T-helper 22 cell (primary cell): ENCODE results near the gene JAG2.

Source experiments
- DNase-seq: peaks from one replicate; pipeline ENCODE4 v3.0.0-alpha.2; 2020; ENCODE audit warnings: low read depth

Gene JAG2

DNA sequence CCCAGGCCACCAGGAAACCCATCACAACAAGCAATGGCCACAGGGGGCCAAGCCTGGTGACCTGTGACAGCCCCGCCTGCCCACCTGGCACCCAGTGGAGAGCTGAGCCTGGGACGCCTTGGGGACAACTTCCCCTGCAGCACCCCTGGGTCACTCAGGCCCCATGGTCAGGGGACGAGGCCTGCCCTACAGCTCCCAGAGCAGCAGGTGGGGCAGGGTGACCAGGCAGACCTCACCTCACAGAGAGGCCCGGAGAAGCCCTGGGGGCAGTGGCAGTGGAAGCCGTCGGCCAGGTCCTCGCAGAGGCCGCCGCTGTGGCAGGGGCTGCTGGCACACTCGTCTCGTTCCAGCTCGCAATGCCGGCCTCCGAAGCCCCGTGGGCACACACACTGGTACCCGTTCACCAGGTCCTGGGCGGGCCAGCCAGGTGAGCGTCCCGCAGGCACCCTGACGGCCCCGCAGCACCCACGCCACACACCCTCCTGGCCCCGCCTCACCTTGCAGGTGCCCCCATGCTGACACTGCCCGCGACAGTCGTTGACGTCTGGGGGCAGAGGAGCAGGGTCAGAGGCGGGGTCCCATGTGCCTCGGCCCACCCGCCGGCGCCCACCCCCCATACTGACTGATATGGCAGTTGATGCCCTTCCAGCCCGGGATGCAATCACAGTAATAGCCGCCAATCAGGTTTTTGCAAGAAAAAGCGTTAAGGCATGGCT, 18.1 kb downstream of the JAG2 start:
- DNase-seq, result no peak

GRCh38 chr14:105150026-105150367, 18.6 kb downstream of the JAG2 start:
- DNase-seq, result no peak

DNA sequence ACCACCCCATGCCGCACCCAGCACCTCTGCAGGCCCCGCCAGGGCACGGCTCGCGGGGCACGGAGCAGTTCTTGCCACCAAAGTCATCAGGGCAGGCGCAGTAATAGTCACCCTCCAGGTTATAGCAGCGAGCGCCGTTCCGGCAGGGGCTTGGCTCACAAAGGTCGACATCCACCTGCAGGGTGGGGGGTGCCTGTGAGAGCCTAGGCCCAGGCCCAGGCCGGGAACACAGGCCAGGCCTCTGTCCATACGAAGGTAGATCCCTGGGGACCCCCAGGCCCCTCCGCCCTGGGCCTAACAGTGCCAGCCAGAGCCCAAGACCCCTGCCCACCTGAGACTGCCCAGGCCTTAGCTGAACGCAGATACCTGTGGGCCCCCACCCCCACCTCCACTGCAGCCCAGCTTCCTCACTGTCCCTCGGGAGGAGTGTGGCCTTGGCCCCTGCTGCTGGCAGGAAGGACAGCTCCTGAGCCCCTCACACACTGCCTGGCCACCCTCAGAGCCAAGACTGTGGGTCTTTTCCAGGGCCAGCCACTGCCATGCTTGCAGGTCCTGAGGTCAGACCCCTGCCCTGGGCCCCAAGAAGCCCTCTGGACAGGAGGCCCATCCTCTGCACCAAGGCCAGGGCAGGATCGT, 19.3 kb downstream of the JAG2 start:
- no peak for DNase-seq

DNA sequence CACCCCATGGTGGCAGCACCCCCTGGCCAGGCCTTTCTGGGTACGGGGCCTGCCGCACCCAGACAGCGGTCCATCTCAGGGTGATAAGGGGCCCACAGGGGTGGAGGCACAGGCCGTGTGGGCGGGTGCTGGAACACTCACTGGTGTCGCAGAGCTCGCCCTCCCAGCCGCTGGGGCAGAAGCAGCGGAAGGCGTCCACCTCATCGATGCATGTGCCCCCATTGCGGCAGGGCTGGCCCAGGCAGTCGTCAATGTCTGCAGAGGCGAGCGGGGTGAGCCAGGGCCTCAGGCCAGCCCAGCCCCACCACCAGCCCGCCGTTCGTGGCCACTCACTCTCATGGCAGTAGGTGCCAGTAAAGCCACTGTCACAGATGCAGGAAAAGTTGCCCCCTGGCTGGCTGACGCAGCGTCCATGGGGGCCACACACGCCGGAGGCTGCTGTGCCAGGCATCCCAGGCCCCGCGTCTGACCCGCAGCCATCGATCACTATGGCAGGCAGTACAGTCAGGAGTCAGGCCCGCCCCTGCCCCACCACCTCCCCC, 19.9 kb downstream of the JAG2 start:
- no peak for DNase-seq

GRCh38 chr14:105147671-105148603, 20.6 kb downstream of the JAG2 start:
- no peak for DNase-seq

- DNase-seq, result no peak
These were observed 21.5 kb downstream of the JAG2 start for GRCh38 chr14:105146976-105147635.

GRCh38 chr14:105146181-105146975, 22.2 kb downstream of the JAG2 start:
- DNase-seq, result no peak

DNA sequence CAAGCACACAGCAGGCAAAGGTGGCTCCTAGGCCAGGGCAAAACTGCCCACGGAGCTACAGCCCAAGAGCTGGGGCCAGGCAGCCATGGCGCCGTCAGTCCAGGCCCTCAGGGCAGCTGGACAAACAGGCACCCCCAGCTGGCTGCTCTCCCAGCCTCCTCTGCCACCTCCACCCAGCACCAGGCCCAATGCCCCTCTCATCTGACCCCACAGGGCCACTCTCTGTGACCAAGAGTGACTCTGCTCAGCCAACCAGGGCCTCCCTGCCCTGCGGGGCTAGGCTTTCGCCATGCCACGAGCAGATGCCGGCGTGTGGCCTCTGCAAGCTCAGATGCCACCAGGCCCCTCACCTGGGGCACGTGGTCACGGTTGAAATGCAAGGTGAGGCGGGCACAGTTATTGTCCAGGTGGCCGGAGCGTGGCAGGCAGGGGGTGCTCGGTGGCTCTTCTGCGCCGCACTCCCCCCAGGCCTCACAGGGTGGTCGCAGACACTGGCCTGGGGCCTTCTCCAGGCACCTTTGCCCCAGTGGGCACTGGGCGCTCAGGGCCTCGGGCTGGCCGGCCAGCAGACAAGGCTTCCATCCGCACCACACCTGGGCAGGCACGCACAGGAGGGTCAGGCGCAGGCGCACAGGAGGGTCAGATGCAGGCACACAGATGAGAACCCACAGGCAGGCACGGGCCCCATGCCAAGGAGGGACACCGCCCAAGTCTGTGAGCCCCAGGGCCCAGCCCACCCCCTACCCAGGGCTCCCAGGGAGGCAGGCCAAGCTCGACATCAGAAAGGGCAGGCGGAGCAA, 23.0 kb downstream of the JAG2 start:
- no peak for DNase-seq

DNA sequence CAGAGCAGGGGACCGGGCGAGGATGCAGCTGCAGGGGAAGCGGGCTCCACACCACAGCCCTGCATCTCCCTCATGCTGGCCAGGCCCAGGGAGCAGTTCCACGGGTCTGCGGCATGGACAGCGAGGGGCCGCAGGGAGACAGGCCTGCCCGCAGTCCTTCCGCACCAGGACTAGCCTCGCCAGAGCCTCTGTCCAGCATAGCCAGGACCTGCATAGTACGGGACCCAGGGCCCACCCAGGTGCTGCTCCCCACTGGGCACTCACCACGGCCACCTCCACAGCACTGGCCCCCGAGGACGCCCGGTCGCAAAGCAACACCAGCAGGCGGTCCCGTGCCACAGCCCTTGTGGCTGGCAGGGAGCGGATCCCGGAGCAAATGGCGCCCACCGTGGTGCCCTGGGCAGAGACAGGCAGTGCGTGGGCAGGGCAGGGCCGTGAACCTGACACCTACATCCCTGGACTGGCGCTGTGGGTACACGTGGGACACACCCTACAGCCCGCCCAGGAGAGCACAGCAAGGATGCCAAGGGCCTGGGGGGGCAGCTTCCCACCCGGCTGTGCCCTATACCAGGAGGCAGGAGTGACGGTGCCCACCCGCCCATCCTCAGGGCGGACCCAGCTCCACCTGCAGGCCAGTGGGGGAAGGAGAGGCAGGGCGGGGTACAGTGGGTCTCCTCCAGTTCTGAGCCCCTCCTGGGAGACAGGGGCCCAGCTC, 23.8 kb downstream of the JAG2 start:
- no peak for DNase-seq

DNA sequence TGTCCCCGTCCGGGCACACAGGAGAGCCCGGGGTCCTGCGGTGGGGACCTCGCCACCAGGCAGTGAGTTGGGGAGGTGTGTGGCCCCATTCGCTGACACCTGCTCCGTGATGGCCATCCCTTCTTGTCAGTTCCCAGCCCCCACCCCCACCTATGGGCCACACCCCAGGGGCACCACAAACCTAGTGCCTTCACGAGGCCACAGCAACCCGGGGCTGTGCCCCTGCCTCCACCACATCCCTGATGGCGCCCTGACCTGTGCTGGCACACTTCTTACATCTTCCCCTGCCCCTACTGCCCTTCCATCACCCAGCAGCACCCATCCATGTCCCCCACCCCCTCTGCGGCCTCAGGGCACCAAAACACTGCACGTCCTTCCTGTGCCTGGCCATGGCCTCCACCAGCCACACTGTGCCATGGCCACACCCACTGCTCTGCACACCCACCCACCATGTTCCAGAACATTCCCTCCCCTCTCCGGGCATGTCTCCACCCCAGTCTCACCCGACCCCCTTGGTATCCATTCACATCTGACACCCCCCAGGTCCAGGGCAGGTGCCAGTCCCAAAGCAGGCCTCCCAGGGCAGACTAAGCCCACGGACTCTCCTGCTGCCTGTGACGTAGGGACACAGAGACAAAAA, 24.4 kb downstream of the JAG2 start:
- no peak for DNase-seq

GRCh38 chr14:105143451-105144025, 25.0 kb downstream of the JAG2 start:
- no peak for DNase-seq

- DNase-seq, result no peak
These were observed 25.7 kb downstream of the JAG2 start for GRCh38 chr14:105142651-105143450.

DNA sequence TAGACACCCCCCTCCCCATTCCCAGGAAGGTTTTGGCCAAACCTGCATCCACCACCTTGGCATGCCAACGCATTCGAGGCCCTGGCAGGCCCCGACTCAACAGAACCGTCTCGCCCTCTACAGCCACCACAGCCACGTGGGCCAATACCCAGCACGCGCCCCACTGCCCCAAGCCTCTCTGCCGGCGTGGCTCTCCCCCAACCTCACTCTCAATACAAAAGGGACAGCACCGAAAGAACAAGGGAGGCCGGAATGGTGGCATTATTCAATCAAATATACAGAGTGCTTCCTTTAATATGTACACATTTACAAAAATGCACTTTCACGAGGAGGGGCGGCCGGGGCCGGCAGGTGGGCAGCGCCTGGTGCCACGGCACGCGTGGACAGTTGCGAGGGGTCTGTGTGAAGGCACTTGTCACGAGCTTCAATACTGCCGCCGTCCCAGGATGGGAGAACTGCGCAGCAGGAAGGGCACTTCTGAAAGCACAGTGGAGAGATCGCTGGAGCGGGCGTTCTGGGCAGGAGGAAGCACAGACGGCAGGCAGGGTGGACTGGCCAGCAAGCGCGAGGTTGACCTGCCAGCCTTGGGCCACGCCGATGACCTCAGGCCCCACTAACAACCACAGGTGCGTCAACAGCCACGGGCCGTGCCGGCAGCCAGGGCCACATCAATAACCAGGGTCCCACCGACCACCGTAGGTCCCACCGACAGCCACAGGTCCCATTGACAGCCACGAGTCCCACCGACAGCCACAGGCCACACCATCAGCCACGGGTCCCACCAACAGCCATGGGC, 26.9 kb downstream of the JAG2 start:
- no peak for DNase-seq

- DNase-seq, result no peak
These were observed 27.6 kb downstream of the JAG2 start for GRCh38 chr14:105141026-105141425.

- no peak for DNase-seq
These were observed 28.0 kb downstream of the JAG2 start for GRCh38 chr14:105140581-105140980.

DNA sequence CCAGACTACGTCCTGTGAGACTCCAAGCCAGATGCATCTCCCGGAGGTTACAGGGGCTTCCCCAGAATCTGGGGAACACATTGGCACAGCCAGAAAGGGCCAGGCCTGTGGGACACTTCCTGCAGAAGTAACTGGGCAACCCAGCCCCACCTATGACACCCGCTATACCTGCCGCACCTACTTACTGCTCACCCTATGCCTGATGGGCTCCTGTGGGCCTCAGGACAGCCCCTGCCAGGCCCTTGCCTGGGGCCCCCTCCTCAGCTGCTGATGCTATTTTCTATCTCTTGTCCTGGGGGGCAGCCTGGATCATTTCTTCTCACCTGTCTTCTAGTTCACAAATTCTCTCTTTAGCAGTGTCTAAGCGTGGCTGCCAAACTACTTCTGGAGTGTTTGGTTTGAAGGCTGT, 28.7 kb downstream of the JAG2 start:
- DNase-seq, result no peak

GRCh38 chr14:105139212-105139825, 29.3 kb downstream of the JAG2 start:
- DNase-seq, result no peak
